Measurements from ENCODE around the gene GDF9.
A peak's percentile ranks its signal among the peaks of the same experiment; 100 is the strongest.

GDF9 gene

DNA sequence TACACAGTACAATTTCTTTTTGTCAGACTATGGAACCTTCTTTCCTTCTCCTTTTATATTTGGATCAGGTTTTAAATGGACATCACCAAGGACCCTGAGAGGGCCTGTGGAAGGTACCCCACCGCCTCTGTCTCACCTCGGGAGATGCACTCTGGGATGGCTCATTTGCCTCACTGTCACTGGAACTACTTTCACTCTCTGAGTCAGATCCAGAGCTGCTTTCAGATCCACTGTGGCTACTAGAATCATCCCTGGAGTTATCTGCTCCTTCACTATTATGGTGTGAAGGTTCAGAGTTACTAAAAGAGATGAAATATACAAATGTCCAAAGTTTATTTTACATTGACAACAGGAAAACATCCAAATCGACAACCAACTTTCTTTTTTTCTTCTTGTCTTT lies 31.8 kb upstream of the GDF9 start:
- TF ChIP-seq, protein P1, sequence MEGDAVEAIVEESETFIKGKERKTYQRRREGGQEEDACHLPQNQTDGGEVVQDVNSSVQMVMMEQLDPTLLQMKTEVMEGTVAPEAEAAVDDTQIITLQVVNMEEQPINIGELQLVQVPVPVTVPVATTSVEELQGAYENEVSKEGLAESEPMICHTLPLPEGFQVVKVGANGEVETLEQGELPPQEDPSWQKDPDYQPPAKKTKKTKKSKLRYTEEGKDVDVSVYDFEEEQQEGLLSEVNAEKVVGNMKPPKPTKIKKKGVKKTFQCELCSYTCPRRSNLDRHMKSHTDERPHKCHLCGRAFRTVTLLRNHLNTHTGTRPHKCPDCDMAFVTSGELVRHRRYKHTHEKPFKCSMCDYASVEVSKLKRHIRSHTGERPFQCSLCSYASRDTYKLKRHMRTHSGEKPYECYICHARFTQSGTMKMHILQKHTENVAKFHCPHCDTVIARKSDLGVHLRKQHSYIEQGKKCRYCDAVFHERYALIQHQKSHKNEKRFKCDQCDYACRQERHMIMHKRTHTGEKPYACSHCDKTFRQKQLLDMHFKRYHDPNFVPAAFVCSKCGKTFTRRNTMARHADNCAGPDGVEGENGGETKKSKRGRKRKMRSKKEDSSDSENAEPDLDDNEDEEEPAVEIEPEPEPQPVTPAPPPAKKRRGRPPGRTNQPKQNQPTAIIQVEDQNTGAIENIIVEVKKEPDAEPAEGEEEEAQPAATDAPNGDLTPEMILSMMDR (IDR thresholded peaks at IDR 0.05; ENCODE audit: extremely low read depth, missing control alignments) = no peak
- no peak for DNase-seq (ENCODE audit: low spot score)

DNA sequence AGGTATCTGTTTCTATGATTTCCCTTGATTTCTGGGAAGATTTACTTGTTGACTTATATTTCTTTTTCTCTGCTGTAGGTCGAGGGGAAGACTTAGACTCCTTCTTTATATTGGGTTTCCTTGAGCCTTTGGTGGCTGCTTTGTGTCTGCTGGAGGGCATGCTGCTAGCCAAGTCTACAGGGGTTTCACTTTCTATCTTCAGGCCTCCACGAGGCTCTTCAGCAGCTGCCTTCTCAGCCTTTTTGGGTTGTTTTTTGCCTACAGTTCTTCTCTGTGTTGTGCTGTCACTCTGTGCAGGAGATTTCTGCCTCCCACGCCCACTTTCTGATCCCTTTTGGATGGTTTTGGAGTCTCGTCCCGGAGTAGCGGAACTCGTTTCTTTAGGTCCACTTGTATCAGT lies 30.4 kb upstream of the GDF9 start:
- peak; percentile 16 for DNase-seq (ENCODE audit: low spot score)
- TF ChIP-seq, protein P1 (IDR thresholded peaks at IDR 0.05; ENCODE audit: extremely low read depth, missing control alignments) = no peak

DNA sequence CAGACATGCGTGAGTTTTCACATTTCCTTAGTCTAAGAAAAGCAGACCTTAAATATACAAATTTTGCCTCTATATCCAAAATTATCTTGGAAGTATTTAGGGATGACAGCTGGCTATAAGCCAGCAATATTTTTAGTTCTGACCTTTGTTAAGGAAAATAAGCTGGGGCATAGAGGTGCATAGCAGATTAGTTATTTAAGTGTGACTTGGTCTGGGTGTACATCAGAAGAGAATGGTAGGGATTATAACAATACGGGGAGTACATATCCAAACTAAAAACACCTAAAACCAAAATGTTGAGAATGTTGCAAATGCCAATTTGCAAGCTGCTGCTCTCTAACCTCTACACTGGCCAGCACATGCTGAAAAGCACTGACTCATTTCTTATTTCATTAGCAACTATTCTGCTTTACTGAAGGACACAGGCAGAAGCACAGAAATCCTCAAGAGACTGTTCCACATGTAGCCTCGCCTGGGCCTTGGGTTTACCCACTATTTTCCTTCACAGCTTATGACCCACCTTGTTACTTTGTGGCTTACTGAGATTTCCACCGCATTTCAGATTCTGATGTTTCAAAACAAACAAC lies 29.5 kb upstream of the GDF9 start:
- TF ChIP-seq, protein P1 (IDR thresholded peaks at IDR 0.05; ENCODE audit: extremely low read depth, missing control alignments) = no peak
- no peak for DNase-seq (ENCODE audit: low spot score)

DNA sequence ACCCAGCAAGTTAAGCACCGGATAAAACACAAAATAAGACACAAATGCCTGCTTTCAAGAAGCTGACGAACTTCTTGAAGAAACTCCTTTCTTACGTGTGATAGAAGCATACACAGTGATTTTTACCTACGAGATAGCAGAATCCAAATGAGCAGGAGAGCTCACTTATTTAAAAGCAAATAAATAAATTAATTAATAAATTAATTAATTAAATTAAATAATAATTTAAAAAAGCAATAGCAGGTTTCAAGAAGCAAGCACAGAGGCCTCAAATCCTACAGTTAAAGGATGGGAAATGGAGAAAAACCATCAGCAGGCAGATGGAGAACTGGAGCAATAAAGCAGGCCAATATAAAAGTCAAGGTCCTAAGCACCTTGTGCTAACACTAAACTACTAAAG lies 24.5 kb upstream of the GDF9 start:
- DNase-seq (ENCODE audit: low spot score) = no peak
- TF ChIP-seq, protein P1 (IDR thresholded peaks at IDR 0.05; ENCODE audit: extremely low read depth, missing control alignments) = no peak

DNA sequence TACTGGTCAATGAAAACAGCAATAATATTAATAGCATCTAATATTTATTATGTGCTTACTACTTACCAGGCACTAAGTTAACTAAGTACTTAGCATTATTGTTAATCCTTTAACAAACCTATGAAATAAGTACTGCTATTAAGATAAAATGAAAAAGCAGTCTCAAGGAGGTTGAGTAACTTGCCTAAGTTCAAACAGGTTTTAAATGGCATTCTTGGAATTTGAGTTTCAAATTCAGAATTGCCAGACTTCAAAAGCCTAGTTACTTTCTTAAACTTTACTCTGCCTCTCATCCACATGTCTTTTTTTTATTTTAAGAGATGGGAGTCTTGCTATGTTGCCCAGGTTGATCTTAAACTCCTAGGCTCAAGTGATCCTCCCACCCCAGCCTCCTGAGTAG lies 23.2 kb upstream of the GDF9 start:
- TF ChIP-seq, protein P1 (IDR thresholded peaks at IDR 0.05; ENCODE audit: extremely low read depth, missing control alignments) = no peak
- DNase-seq (ENCODE audit: low spot score) = no peak

DNA sequence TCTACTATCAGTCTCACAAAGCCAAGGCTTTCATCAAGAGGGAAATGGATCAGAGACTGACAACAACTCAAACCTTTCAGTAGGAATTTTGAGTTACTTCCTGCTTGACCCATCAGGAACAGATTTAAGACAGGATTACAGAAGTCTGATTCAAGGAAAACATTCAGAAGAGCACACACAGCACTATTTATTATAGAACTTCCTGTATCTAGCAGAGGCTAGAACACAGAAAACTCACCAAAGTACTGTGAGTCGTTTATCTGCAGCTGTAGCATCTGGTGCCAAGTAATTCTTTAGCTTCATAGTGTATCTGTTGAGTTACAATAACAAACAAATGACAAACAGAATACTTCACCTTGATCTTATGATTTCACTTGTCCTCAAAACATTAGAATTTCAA lies 21.0 kb upstream of the GDF9 start:
- TF ChIP-seq, protein P1 (IDR thresholded peaks at IDR 0.05; ENCODE audit: extremely low read depth, missing control alignments) = no peak
- DNase-seq (ENCODE audit: low spot score) = no peak

DNA sequence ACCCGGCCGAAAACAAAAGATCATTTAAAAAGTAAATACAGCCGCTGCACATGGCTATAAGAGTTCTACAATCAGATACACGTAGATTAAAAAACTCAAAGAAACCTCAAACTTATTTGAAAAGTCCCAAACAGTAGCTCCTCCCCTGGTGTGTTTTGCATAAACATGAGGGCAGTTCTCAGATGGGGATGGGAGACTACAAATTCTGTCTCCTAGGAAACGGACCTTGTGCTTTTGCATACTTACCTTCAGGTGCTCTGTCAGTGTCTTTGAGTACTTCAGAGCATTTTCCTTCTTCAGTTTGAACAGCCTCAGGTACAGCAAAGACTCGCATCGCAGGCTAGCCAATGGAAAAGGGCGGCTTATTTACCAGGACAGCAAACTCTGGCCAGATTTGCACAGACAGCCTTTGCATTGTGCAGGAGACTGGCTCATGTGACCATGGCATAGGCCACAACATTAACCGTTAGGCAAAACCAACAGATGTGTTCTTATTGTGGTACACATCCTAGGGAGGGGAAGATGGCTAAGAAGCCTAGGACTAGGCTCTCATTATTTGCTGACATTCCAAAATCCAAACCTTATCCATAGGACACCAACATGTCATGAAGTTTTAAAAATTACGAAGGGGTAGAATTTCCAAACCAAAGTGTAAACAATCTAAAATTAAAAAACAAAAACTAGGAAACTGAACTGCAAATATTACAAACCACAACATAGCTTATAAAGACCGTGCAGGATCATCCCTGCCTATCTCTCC lies 20.0 kb upstream of the GDF9 start:
- DNase-seq (ENCODE audit: low spot score) = no peak
- TF ChIP-seq, protein P1 (IDR thresholded peaks at IDR 0.05; ENCODE audit: extremely low read depth, missing control alignments) = no peak

Measured in GM20000 (cell line).